AG10803 (cell line): ENCODE measurements around the gene DPEP1.

ENCODE experiments used
- DNase-seq: peaks from one replicate; pipeline ENCODE4 v3.0.0; 2010; ENCODE audit warnings: low read depth
- H3K4me3 ChIP-seq: 2 replicates; pipeline ENCODE4 v1.5.1; 2011; ENCODE audit warnings: mild to moderate bottlenecking, low read length, control low read depth
- CTCF ChIP-seq: conservative IDR thresholded peaks from 2 replicates; pipeline ENCODE4 v1.5.1; 2011; ENCODE audit warnings: mild to moderate bottlenecking, low read length, control low read depth, inconsistent platforms

DPEP1 gene

GRCh38 chr16:89598199-89598598 is 15.2 kb upstream of the DPEP1 start:
- peak; percentile 48 for DNase-seq
- TF ChIP-seq CTCF, result no peak
- no peak overlapping the region for H3K4me3 ChIP-seq

GRCh38 chr16:89599451-89599858 is 14.0 kb upstream of the DPEP1 start:
- DNase-seq, result no peak
- peak; percentile 22; the same call in 1 of the 2 replicates for TF ChIP-seq CTCF

GRCh38 chr16:89599902-89600301 is 13.5 kb upstream of the DPEP1 start:
- no peak for DNase-seq
- no peak overlapping the region for H3K4me3 ChIP-seq
- TF ChIP-seq CTCF, result no peak

More at GRCh38 chr16:89599451-89599858, 14.0 kb upstream of the DPEP1 start:
- no peak overlapping the region for H3K4me3 ChIP-seq

- no peak overlapping the region for H3K4me3 ChIP-seq
- no peak for TF ChIP-seq CTCF
- DNase-seq, result no peak
Observed at GRCh38 chr16:89600427-89600826, 13.0 kb upstream of the DPEP1 start.

- no peak for TF ChIP-seq CTCF
- H3K4me3 ChIP-seq, result no peak overlapping the region
- no peak for DNase-seq
Observed at GRCh38 chr16:89600956-89601355, 12.5 kb upstream of the DPEP1 start.

- H3K4me3 ChIP-seq, result no peak overlapping the region
- DNase-seq, result no peak
- TF ChIP-seq CTCF, result no peak
Observed at GRCh38 chr16:89601906-89602272, 11.6 kb upstream of the DPEP1 start.

GRCh38 chr16:89602273-89602951 is 11.0 kb upstream of the DPEP1 start:
- DNase-seq, result peak; percentile 67
- peak overlapping the region; percentile 24; the same call in 1 of the 2 replicates for H3K4me3 ChIP-seq
- TF ChIP-seq CTCF, result no peak
